Measurements from ENCODE around the gene HSPA12A. TPM values are rescaled to one million over a fixed set of nuclear protein-coding genes. Genes with fewer than 3 reads are reported as not detected.

The HSPA12A gene
- total RNA-seq, 5 donors from 2014 or later (not counting 1 experiment from before 2014, with no cell fraction given) = 0.26 to 0.89 (median 0.53) TPM

- ATAC-seq (replicated peaks in 1 of 4) (no peak), DNase-seq (no peak)
- 94% methylated on average over 2 of the region's 5 CpGs for whole genome bisulfite sequencing (ENCODE audit: insufficient coverage)
- POLR2A ChIA-PET = no interaction called here
- no peak overlapping the region for H3K4me3 Mint-ChIP-seq
- H3K4me1 Mint-ChIP-seq = no peaks in the 10 kb centered on the region
- no peaks in the 10 kb centered on the region for H3K36me3 ChIP-seq (ENCODE audit: control insufficient read depth in 2 of 2, extremely low read depth in 1 of 2, insufficient read depth in 1 of 2, low read length in 1 of 2)
- no peaks in the 10 kb centered on the region for H3K27me3 ChIP-seq (replicated peaks in 1 of 2; ENCODE audit: control insufficient read depth in 2 of 2, extremely low read depth in 1 of 2, insufficient read depth in 2 of 2, low read length in 1 of 2)
- no peaks in the 10 kb centered on the region for H3K36me3 Mint-ChIP-seq
- H3K4me1 ChIP-seq (ENCODE audit: control insufficient read depth in 1 of 2, extremely low read depth in 1 of 2, insufficient read depth in 2 of 2, low read length in 2 of 2) = no peaks in the 10 kb centered on the region
- no peak overlapping the region for H3K27ac ChIP-seq (ENCODE audit: low read length)
- peaks cover 0 to 24% (median 7%) of the 10 kb centered on the region in 3 donors for H3K9me3 Mint-ChIP-seq
- H3K27me3 Mint-ChIP-seq = peaks cover 6 to 25% of the 10 kb centered on the region in 2 donors
- no peak overlapping the region for H3K4me3 ChIP-seq (ENCODE audit: control insufficient read depth in 1 of 2, extremely low read depth in 1 of 2, low read length in 1 of 2)
- no peaks in the 10 kb centered on the region for H3K9me3 ChIP-seq
- H3K27ac Mint-ChIP-seq = no peak overlapping the region
- CTCF ChIA-PET = no interaction called here
Observed at GRCh38 chr10:116646502-116646901, 95.9 kb downstream of the HSPA12A start.

- ChIA-PET CTCF (no interaction called here), POLR2A (no interaction called here)
- Mint-ChIP-seq H3K9me3 (peaks cover 0 to 4% (median 3%) of the 10 kb centered on the region in 3 donors), H3K36me3 (no peaks in the 10 kb centered on the region), H3K27ac (no peak overlapping the region), H3K4me3 (no peak overlapping the region), H3K4me1 (no peaks in the 10 kb centered on the region), H3K27me3 (peaks cover 6 to 22% of the 10 kb centered on the region in 2 donors)
- Histone ChIP-seq H3K9me3 (no peaks in the 10 kb centered on the region), H3K4me3 (ENCODE audit: control insufficient read depth in 1 of 2, extremely low read depth in 1 of 2, low read length in 1 of 2) (no peak overlapping the region), H3K27ac (ENCODE audit: low read length) (no peak overlapping the region), H3K36me3 (ENCODE audit: control insufficient read depth in 2 of 2, extremely low read depth in 1 of 2, insufficient read depth in 1 of 2, low read length in 1 of 2) (no peaks in the 10 kb centered on the region), H3K4me1 (ENCODE audit: control insufficient read depth in 1 of 2, extremely low read depth in 1 of 2, insufficient read depth in 2 of 2, low read length in 2 of 2) (peaks cover 0 to 2% of the 10 kb centered on the region in 2 experiments), H3K27me3 (replicated peaks in 1 of 2; ENCODE audit: control insufficient read depth in 2 of 2, extremely low read depth in 1 of 2, insufficient read depth in 2 of 2, low read length in 1 of 2) (peaks cover 2 to 11% of the 10 kb centered on the region in 2 experiments)
- ATAC-seq (replicated peaks in 1 of 4) (no peak), DNase-seq (no peak)
- WGBS (ENCODE audit: insufficient coverage) = 0% methylated on average over 1 of the region's 1 CpG
Observed at GRCh38 chr10:116637830-116638229, 104.5 kb downstream of the HSPA12A start.

GRCh38 chr10:116636976-116637375 lies 105.4 kb downstream of the HSPA12A start:
- ATAC-seq (replicated peaks in 1 of 4) = no peak
- Histone ChIP-seq H3K27me3 (replicated peaks in 1 of 2; ENCODE audit: control insufficient read depth in 2 of 2, extremely low read depth in 1 of 2, insufficient read depth in 2 of 2, low read length in 1 of 2) (peaks cover 2 to 11% of the 10 kb centered on the region in 2 experiments), H3K36me3 (ENCODE audit: control insufficient read depth in 2 of 2, extremely low read depth in 1 of 2, insufficient read depth in 1 of 2, low read length in 1 of 2) (no peaks in the 10 kb centered on the region), H3K27ac (ENCODE audit: low read length) (no peak overlapping the region), H3K9me3 (no peaks in the 10 kb centered on the region), H3K4me3 (ENCODE audit: control insufficient read depth in 1 of 2, extremely low read depth in 1 of 2, low read length in 1 of 2) (no peak overlapping the region), H3K4me1 (ENCODE audit: control insufficient read depth in 1 of 2, extremely low read depth in 1 of 2, insufficient read depth in 2 of 2, low read length in 2 of 2) (peaks cover 0 to 2% of the 10 kb centered on the region in 2 experiments)
- POLR2A ChIA-PET = no interaction called here
- peaks cover 0 to 14% of the 10 kb centered on the region in 2 donors for H3K27me3 Mint-ChIP-seq
- WGBS (ENCODE audit: insufficient coverage) = no CpG with 5 or more reads among the region's 2 CpGs
- peaks cover 0 to 3% (median 0%) of the 10 kb centered on the region in 3 donors for H3K9me3 Mint-ChIP-seq
- H3K27ac Mint-ChIP-seq = no peak overlapping the region
- H3K4me1 Mint-ChIP-seq = no peaks in the 10 kb centered on the region
- CTCF ChIA-PET = no interaction called here
- no peak overlapping the region for H3K4me3 Mint-ChIP-seq
- H3K36me3 Mint-ChIP-seq = no peaks in the 10 kb centered on the region
- DNase-seq = no peak

- Mint-ChIP-seq H3K36me3 (no peaks in the 10 kb centered on the region), H3K9me3 (peaks cover 0 to 3% (median 0%) of the 10 kb centered on the region in 3 donors), H3K4me1 (no peaks in the 10 kb centered on the region), H3K27me3 (peaks cover 0 to 14% of the 10 kb centered on the region in 2 donors), H3K27ac (no peak overlapping the region), H3K4me3 (no peak overlapping the region)
- ATAC-seq (replicated peaks in 1 of 4) (no peak), DNase-seq (no peak)
- Histone ChIP-seq H3K27me3 (replicated peaks in 1 of 2; ENCODE audit: control insufficient read depth in 2 of 2, extremely low read depth in 1 of 2, insufficient read depth in 2 of 2, low read length in 1 of 2) (peaks cover 2 to 11% of the 10 kb centered on the region in 2 experiments), H3K27ac (ENCODE audit: low read length) (no peak overlapping the region), H3K4me3 (ENCODE audit: control insufficient read depth in 1 of 2, extremely low read depth in 1 of 2, low read length in 1 of 2) (no peak overlapping the region), H3K9me3 (no peaks in the 10 kb centered on the region), H3K4me1 (ENCODE audit: control insufficient read depth in 1 of 2, extremely low read depth in 1 of 2, insufficient read depth in 2 of 2, low read length in 2 of 2) (peaks cover 0 to 2% of the 10 kb centered on the region in 2 experiments), H3K36me3 (ENCODE audit: control insufficient read depth in 2 of 2, extremely low read depth in 1 of 2, insufficient read depth in 1 of 2, low read length in 1 of 2) (no peaks in the 10 kb centered on the region)
- ChIA-PET CTCF (no interaction called here), POLR2A (no interaction called here)
Observed at GRCh38 chr10:116636385-116636784, 106.0 kb downstream of the HSPA12A start.

- CTCF ChIA-PET = no interaction called here
- Histone ChIP-seq H3K27me3 (replicated peaks in 1 of 2; ENCODE audit: control insufficient read depth in 2 of 2, extremely low read depth in 1 of 2, insufficient read depth in 2 of 2, low read length in 1 of 2) (peaks cover 6 to 14% of the 10 kb centered on the region in 2 experiments), H3K9me3 (no peaks in the 10 kb centered on the region), H3K4me1 (ENCODE audit: control insufficient read depth in 1 of 2, extremely low read depth in 1 of 2, insufficient read depth in 2 of 2, low read length in 2 of 2) (peaks cover 0 to 2% of the 10 kb centered on the region in 2 experiments), H3K4me3 (ENCODE audit: control insufficient read depth in 1 of 2, extremely low read depth in 1 of 2, low read length in 1 of 2) (no peak overlapping the region), H3K36me3 (ENCODE audit: control insufficient read depth in 2 of 2, extremely low read depth in 1 of 2, insufficient read depth in 1 of 2, low read length in 1 of 2) (no peaks in the 10 kb centered on the region), H3K27ac (ENCODE audit: low read length) (no peak overlapping the region)
- H3K4me1 Mint-ChIP-seq = no peaks in the 10 kb centered on the region
- H3K36me3 Mint-ChIP-seq = no peaks in the 10 kb centered on the region
- 86% methylated on average over 10 of the region's 11 CpGs for WGBS (ENCODE audit: insufficient coverage)
- peaks cover 0 to under 1% (median 0%) of the 10 kb centered on the region in 3 donors for H3K9me3 Mint-ChIP-seq
- ATAC-seq (replicated peaks in 1 of 4) (no peak), DNase-seq (no peak)
- no peak overlapping the region for H3K4me3 Mint-ChIP-seq
- H3K27me3 Mint-ChIP-seq = peaks cover 1 to 15% of the 10 kb centered on the region in 2 donors
- H3K27ac Mint-ChIP-seq = no peak overlapping the region
- POLR2A ChIA-PET = no interaction called here
Observed at GRCh38 chr10:116634126-116634975, 108.0 kb downstream of the HSPA12A start.

- Mint-ChIP-seq H3K9me3 (no peaks in the 10 kb centered on the region), H3K36me3 (no peaks in the 10 kb centered on the region), H3K27ac (no peak overlapping the region), H3K4me1 (no peaks in the 10 kb centered on the region), H3K27me3 (peaks cover 3 to 21% of the 10 kb centered on the region in 2 donors), H3K4me3 (no peak overlapping the region)
- WGBS (ENCODE audit: insufficient coverage) = 100% methylated on average over 6 of the region's 8 CpGs
- H3K4me3 ChIP-seq (ENCODE audit: control insufficient read depth in 1 of 2, extremely low read depth in 1 of 2, low read length in 1 of 2) = no peak overlapping the region
- ChIA-PET POLR2A (no interaction called here), CTCF (no interaction called here)
- peaks cover 6 to 14% of the 10 kb centered on the region in 2 experiments for H3K27me3 ChIP-seq (replicated peaks in 1 of 2; ENCODE audit: control insufficient read depth in 2 of 2, extremely low read depth in 1 of 2, insufficient read depth in 2 of 2, low read length in 1 of 2)
- ATAC-seq (replicated peaks in 1 of 4) = no peak
- H3K27ac ChIP-seq (ENCODE audit: low read length) = no peak overlapping the region
- H3K36me3 ChIP-seq (ENCODE audit: control insufficient read depth in 2 of 2, extremely low read depth in 1 of 2, insufficient read depth in 1 of 2, low read length in 1 of 2) = no peaks in the 10 kb centered on the region
- no peak for DNase-seq
- H3K4me1 ChIP-seq (ENCODE audit: control insufficient read depth in 1 of 2, extremely low read depth in 1 of 2, insufficient read depth in 2 of 2, low read length in 2 of 2) = peaks cover 0 to 2% of the 10 kb centered on the region in 2 experiments
- H3K9me3 ChIP-seq = no peaks in the 10 kb centered on the region
Observed at GRCh38 chr10:116633216-116633600, 109.2 kb downstream of the HSPA12A start.
